Brain pericyte (primary cell): Measurements from ENCODE around the gene SLC9C1.
"Not testable (repeated sequence)": the region's sequence is repeated elsewhere in the genome, so short reads cannot be mapped to it uniquely, and the experiment has no call there.

Experiments
- DNase-seq: peaks from one replicate; pipeline ENCODE4 v3.0.0-alpha.2; 2012; ENCODE audit warnings: low read depth, low spot score

The SLC9C1 gene

GRCh38 chr3:112187300-112187699, 106.7 kb downstream of the SLC9C1 start:
- DNase-seq, result no peak

GRCh38 chr3:112185423-112186035, 108.5 kb downstream of the SLC9C1 start:
- DNase-seq, result not testable (repeated sequence)

GRCh38 chr3:112175646-112176045, 118.4 kb downstream of the SLC9C1 start:
- DNase-seq, result no peak

GRCh38 chr3:112175037-112175436, 119.0 kb downstream of the SLC9C1 start:
- DNase-seq, result no peak

- DNase-seq, result no peak
These were observed 122.9 kb downstream of the SLC9C1 start for GRCh38 chr3:112171144-112171543.

GRCh38 chr3:112170046-112170445, 124.0 kb downstream of the SLC9C1 start:
- DNase-seq, result no peak

GRCh38 chr3:112167758-112168157, 126.3 kb downstream of the SLC9C1 start:
- no peak for DNase-seq

- DNase-seq, result no peak
These were observed 144.9 kb downstream of the SLC9C1 start for GRCh38 chr3:112149136-112149535.

- no peak for DNase-seq
These were observed 150.3 kb downstream of the SLC9C1 start for GRCh38 chr3:112143689-112144088.

GRCh38 chr3:112143251-112143650, 150.8 kb downstream of the SLC9C1 start:
- no peak for DNase-seq

- DNase-seq, result no peak
These were observed 152.7 kb downstream of the SLC9C1 start for GRCh38 chr3:112141293-112141692.

GRCh38 chr3:112140584-112140983, 153.4 kb downstream of the SLC9C1 start:
- DNase-seq, result no peak

- DNase-seq, result no peak
These were observed 155.6 kb downstream of the SLC9C1 start for GRCh38 chr3:112138219-112138969.

GRCh38 chr3:112137781-112138180, 156.2 kb downstream of the SLC9C1 start:
- no peak for DNase-seq

GRCh38 chr3:112136959-112137693, 156.9 kb downstream of the SLC9C1 start:
- no peak for DNase-seq

GRCh38 chr3:112136046-112136445, 158.0 kb downstream of the SLC9C1 start:
- no peak for DNase-seq

GRCh38 chr3:112134335-112135124, 159.5 kb downstream of the SLC9C1 start:
- no peak for DNase-seq

GRCh38 chr3:112133626-112134334, 160.2 kb downstream of the SLC9C1 start:
- no peak for DNase-seq

- no peak for DNase-seq
These were observed 161.0 kb downstream of the SLC9C1 start, which contains the start of gene GCSAM for GRCh38 chr3:112132975-112133448. GCSAM (minus strand) TSS chr3:112133248; CDS start chr3:112133120, 128 bp downstream.

- DNase-seq, result no peak
These were observed 161.5 kb downstream of the SLC9C1 start for GRCh38 chr3:112132554-112132953.

- DNase-seq, result no peak
These were observed 161.9 kb downstream of the SLC9C1 start for GRCh38 chr3:112132088-112132487.
